Stimulated activated CD4-positive, alpha-beta T cell treated with anti-CD3 and anti-CD28 coated beads, Interleukin-4, amount 100 ng/mL, for 24 hours (primary cell): ENCODE measurements around the gene TIMM23B.
"Not testable (repeated sequence)": the region's sequence is repeated elsewhere in the genome, so short reads cannot be mapped to it uniquely, and the experiment has no call there.

Experiments used
- DNase-seq: peaks from one replicate; pipeline ENCODE4 v3.0.0-alpha.2; 2020

The TIMM23B gene, protein sequence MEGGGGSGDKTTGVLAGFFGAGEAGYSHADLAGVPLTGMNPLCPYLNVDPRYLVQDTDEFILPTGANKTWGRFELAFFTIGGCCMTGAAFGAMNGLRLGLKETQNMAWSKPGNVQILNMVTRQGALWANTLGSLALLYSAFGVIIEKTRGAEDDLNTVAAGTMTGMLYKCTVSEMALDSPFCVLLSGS

DNA sequence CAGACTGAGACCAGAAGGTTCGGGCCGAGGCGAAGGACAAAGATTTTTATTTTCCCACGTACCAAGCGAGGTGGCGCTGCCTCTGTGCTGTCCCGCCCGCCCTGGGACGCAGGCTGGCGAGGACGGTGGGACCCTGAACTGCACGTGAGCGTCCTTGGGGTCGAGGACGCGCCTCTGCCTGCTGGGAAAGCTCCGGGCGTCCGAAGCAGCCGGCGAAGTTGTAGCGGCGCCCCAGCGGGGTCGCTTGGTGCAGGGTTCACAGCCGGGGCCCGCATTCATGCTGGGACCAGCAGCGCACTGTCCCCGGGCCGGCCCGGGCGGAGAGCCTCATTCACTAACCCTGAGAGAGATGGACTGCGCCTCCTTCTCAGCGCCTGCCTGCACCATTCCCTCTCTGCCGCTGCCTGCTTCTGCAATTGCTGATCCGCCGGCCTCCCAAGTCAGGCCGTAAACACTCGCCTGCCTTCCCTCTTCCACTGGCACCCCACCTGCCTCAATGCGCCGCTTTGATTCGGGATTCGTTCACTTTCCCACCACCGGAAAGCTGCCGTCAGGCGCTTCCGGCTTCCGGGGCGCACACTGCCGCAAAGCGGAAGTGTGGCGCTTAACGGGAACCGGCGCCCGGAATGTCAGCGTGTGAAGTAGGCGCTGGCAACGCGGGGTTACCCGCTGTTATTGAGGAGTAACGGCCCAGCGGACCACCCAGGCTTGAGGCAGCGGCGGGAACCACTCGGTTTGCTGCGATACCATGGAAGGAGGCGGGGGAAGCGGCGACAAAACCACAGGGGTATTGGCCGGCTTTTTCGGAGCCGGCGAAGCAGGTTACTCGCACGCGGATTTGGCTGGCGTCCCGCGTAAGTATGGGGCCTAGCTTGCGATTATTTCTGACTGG lies at the start of gene TIMM23B, which contains the start of gene PARG:
Gene TIMM23B, plus strand, starts transcription at position 607 of the 892 bp plus-strand sequence. Its CDS starts 142 bp downstream, at position 749.
Gene PARG, minus strand, starts transcription at position 581 of the 892 bp plus-strand sequence. Its CDS starts 302 bp downstream, at position 279.
- DNase-seq = peak; percentile 80

DNA sequence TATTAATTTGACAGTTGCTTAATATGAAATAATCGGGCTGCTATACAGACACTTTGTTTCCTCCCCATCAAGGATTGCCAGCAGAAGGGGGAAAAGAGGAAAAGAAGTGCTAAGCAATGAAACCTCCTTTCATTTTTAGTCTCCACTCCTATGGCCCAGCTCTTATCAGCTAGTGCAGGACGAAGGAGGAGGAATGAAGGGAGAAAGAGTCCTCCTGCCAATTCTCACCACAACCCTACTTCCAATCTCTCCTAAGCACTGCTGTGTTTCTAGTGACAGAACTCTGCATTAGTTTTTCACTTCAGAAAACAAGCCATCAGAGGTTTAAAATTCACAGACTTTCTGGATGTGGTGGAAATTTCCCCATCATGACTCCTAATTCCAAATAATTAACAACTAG lies 41.9 kb upstream of the TIMM23B start:
- DNase-seq = not testable (repeated sequence)

DNA sequence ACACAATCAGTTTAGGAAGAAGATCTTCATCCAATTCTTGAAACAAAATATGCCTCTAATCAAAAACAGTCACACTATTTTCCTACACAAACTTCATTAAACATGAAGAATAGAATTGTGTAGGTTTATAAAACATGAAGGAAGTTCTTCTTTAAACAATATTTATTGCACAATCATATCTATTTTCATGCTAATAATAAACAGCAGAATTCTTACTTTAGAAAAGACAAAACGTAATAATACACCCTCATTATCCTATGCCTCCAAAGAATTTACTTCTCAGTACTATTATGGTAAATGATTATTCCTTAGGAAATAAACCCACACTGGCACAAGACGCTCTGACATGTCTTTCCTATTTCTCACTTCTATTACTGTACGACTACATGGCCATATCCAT lies 41.4 kb upstream of the TIMM23B start:
- not testable (repeated sequence) for DNase-seq

DNA sequence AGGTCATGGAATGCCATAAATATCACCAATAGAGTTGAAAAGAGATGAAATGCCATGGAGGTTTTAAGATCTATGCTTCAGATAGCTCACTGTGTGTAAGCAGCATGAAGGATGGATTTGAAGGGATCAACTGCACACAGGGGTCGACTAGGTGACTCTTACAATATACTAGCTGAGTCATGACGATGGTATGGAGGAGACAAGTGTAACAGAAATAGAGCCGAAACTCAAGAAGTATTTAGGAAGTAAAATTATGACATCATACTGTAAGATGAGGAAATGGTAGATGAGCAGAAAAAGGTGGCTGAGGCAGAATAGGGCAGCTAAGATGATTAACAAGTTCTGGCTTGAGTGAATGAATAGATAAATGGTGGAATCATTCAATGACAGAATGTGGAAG lies 38.0 kb upstream of the TIMM23B start:
- DNase-seq = not testable (repeated sequence)

DNA sequence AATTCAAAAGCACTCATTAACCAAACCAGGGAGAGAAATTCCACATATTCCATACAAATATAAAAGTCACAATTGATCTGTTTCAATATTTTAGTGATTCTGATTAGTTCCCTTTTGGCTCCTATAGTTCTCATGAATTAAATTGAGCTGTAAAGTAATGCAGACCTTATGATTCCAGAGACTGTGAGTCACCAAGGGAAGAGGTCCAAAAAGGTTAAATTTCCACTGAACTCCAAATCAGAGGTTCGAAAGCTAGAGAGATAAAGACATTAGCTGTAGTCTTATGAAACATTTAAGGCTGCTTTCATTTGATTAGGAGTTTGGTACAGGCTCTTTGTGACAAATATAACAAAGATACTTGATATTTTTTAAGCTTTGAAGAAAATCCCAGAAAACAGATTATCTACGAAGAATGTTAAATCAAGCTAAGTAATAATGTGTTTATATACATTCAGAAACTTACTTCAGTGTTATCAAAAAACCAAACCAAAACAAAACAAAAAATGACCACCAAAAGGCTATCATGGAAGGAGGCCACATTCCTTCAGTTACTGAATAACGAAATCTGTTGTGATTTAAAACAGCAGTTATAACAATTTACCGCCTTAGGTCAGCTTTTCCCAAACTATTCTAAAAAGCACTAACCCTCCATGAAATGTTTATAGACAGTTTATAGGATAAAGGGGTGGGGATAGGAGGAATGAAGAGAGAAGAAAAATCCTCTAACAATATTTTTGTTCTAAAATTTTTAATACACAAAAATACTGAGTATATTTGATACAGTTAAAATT lies 33.4 kb upstream of the TIMM23B start:
- DNase-seq = not testable (repeated sequence)

DNA sequence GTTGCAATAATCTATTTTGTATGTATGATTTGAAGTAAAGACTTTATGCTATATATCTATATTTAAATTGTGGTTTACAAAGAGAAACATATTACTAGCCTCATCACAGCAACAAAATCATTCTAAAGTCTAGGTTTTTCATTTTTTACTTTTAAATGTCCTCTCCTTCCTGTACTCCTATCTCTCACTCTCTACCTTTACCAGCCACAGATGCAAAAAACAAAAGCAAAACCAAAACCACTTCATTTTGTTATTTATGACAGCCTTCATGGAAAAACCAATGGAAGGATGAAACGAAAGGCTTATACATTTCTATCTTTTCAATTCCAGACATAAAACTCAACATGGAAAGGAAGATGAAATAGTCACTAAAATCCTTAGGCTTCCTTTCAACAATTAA lies 31.6 kb upstream of the TIMM23B start:
- DNase-seq = not testable (repeated sequence)

DNA sequence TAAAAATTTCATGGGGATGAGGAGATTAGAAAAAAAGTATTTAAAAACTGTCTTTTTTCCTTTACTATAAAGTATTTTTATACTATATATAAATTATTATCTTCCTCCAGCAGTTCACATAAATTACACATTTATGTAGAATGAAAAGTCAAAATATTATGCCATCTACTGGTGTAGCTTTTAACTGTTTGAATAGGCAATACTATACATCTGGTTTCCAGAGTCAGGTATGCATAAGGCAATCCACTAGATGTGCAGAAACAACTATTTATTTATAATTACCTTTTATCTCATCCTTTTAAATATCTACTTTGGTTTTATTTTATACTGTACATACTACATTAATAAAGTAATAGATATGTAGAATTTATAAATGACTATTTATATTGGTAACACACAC lies 25.4 kb upstream of the TIMM23B start:
- not testable (repeated sequence) for DNase-seq

DNA sequence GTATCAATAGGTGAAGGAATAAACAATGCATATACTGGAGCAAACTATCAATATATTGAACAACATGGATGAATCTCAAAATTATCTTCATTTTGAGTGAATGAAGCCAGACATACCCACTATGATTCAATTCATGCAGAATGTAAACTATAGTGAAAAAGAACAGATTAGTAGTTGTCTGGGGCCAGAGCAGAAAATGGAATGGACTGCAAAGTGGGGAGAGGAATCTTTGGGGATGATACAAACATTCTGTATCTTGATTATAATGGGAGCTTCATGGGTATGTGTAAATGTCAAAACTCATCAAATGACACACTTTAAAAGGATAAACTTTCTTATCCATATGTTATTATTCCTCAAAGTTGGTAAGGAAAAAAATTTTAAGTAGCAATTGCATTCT lies 23.9 kb upstream of the TIMM23B start:
- not testable (repeated sequence) for DNase-seq

DNA sequence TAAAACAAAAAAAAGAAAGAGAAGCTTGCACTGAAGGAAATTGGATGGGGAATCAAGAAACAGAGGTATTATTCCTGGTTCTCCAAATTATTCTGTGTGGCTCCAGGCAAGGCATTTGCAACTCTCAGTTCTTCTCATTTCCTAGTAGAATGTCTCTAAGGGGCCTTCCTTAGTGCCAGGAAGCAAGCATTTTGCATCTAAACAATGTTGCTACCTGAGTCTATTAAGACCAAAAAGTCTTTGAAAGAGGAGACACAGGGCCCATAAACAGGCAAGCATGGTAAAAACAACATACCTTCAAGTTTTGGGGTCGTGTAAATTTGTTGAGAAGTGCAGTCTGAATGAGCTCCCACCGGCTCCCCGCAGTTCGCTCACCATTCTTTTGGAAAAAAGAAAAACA lies 19.8 kb upstream of the TIMM23B start:
- DNase-seq = not testable (repeated sequence)

DNA sequence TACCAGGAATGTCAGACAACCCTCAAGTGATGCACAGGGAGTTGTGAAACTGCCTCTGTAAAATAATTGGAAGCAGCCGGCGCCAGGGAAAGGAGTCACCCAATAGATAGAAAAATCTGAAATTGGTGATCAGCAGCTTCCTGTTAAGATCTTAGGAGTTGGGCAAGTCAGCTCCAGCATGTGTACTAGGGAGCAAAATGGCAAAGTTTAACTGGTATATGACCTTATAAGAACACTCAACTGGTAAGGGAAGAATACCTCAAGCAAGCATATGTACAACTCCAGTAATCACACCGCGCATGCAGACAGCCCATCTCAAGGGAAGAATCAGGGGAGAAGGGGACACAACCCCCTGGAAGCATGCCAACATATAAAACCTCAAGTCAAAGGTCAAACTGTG lies 18.3 kb upstream of the TIMM23B start:
- DNase-seq = not testable (repeated sequence)

DNA sequence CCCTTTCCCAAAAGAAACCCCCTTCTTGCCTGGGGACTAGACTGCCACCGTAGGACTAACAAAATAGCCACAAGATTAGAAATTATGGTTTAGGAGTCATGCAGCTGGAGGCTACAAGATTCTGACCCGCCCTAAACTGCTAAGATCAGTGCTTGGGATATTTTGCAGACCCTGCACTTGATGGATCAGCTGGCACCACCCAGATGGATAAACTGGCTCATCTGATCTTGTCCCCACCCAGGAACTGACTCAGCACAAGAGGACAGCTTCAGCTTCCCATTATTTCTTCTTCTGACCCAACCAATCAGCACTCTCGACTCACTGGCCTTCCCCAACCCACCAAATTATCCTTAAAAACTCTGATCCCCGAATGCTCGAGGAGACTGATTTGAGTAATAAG lies 10.6 kb upstream of the TIMM23B start:
- not testable (repeated sequence) for DNase-seq

DNA sequence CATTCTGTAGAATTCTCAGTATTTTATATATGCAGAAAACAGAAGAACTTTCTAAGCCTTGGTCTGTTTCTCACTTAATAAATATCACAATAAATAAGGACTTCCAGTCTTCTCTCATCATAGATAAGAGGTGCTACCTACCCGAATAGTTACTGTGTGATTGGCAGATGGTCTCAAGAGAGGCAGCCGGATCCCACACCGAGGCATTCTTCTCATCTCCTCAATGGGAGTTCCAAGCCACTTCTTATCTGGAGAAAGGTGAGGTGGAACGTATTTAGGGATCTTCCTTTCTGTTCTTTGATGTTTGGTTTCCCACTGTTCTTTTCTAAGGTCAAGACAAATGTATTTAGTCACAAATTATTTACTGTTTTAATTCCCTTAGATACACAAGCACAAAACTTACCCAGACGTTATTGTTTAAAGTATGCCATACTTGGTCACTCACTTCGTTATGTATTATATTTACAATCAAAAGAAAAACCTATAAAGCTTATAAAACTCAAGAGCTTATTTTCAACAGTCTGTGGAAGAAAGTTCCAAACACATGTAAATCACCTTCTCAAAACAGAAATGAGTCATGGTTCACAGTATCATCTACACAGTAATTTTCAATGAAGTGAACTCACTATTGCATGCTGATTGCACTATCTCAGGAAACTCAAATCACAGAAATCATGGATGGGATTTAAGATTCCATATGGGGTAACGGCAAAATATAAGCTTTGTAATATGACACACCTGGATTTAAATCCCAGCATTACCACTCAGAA lies 9.7 kb upstream of the TIMM23B start:
- not testable (repeated sequence) for DNase-seq

DNA sequence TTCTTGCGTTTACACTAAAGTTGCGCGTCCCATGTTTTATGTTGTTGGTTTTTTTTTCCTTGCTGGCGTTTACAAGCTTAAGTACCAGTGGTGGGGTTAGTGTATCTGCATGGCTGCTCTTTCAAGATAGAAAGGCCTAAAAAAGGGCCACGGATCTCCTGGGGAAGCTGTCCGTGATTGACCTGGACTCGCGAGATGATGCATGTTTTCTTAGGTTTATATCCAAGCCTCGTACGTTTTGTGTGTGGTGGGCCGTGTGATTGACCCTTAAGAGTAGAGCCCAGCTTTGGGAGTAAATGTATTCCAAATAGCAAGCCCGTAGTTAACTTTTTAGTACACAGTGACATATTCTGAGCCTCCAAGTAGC lies 469 bp downstream of the TIMM23B start:
- DNase-seq = not testable (repeated sequence)

DNA sequence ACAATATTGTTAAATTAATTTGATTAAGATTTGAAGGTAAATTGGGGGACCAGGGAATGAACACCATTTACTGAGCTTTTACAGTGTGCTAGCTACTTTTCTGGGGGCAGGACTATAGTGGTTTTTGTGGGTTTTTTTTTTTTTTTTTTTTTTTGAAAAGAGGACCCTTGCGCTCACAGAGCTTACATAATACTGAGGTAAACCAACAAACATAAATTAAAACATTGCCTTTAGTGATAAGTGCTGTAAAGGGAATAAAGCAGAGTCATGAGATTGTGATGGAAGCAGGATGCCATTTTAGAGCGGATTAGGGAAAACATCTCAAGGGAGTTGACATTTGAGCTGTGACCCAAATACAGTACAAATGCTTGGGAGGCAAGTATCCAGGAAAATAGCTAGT lies 1.8 kb downstream of the TIMM23B start:
- DNase-seq = not testable (repeated sequence)

DNA sequence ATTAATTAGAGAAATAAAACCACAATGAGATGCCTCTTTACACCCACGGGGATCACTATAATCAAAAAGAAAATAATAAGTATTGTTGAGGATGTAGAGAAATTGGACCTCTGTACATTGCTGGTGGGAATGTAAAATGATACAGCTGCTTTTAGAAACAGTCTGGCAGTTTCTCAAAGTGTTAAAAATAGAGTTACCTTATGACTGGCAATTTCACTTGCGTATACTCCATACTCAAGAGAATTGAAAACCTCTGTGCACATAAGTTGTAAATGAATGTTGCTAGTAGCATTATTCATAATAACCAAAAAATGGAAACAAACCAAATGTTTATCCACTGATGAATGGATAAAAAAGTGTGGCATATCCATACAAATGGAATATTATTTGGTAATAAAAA lies 6.3 kb downstream of the TIMM23B start:
- not testable (repeated sequence) for DNase-seq

DNA sequence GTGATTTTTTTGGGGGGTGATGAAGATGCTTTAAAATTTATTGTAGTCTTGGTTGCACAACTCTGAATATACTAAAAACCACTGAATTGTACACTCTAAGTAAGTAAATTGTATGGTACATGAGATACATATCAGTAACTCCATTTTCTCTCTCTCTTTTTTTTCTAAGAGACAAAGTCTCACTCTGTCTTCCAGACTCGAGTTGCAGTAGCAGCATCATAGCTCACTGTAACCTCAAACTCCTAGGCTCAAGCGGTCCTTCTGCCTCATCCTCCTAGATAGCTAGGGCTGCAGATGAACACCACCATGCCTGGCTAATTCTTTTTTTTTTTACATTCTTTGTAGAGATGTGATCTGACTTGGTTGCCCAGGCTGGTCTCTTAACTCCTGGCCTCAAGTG lies 6.9 kb downstream of the TIMM23B start:
- DNase-seq = not testable (repeated sequence)

DNA sequence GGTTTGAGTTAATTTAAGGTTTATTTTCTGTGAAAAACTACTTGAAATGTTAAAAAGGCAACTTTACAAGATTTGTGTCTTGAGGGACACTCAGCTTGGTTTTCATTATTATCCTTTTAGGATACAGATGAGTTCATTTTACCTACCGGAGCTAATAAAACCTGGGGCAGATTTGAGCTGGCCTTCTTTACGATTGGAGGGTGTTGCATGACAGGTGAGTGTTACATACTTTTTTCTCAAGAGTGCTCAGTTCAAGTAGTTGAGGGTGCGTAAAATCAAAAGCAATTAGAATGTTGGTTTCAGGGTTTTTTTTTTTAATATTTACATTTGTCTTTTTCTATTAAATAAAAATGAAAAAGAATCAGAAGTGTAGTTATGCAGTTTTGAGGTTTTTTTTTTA lies 10.2 kb downstream of the TIMM23B start:
- DNase-seq = not testable (repeated sequence)

DNA sequence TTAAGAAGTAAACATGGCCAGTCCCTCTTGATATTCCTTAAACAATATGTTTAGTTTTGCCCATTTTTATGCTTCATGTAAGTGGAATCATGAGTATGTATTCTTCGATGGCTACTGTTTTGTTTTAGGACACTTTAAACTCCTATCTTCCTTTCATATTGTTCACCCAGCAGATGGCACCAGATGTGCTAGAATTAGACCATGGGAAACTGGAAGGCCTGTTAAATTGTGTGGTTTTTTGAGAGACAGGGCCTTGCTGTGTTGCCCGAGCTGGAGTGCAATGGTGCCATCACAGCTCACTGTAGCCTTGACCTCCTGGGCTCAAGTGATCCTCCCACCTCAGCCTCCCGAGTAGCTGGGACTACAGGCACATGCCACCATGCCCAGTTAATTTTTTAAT lies 11.3 kb downstream of the TIMM23B start:
- not testable (repeated sequence) for DNase-seq

DNA sequence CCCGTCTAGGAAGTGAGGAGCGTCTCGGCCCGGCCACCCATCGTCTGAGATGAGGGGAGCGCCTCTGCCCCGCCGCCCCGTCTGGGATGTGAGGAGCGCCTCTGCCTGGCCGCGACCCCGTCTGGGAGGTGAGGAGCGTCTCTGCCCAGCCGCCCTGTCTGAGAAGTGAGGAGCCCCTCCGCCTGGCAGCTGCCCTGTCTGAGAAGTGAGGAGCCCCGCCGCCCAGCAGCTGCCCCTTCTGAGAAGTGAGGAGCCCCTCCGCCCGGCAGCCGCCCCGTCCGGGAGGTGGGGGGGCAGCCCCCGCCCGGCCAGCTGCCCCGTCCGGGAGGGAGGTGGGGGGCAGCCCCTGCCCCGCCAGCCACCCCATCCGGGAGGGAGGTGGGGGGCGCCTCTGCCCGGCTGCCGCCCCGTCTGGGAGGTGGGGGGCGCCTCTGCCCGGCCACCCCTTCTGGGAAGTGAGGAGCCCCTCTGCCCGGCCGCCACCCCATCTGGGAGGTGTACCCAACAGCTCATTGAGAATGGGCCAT lies 28.5 kb downstream of the TIMM23B start:
- not testable (repeated sequence) for DNase-seq

DNA sequence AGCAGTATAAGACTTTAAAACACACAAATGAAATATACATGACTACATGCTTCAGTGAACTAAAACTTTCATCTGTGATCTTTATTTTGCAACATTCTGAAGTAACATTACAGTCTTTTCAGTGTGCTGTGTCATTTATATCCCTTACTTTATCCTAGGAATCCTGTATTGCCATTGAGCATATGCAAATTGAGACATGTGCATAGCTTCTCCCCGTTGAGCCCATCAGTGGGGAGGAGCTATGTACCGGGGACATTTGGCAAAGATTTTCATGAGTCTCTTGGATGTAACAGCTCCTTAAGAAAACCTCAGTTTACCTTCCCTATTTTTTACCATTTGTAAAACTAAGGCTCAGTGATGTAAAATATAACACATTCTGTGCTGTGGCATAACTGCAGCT lies 29.6 kb downstream of the TIMM23B start:
- DNase-seq = not testable (repeated sequence)

DNA sequence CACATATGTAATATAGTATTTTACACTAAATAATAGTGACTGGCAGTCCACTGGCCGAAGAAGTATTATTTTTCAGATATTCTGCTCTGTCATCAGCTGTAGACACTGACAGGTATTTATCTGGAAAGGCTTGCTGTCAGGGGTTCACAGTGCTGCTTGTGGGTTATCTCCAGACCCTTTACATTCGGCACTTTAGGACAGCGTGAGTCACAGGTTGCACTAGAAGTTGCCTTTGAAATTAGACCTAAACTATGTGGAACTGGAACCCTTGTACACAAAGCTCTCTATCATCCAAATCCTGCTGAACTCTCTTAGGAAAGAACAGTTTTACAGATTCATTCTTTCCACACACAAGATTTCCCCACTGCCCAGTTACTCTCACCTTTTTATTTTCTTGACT lies 30.2 kb downstream of the TIMM23B start:
- not testable (repeated sequence) for DNase-seq

DNA sequence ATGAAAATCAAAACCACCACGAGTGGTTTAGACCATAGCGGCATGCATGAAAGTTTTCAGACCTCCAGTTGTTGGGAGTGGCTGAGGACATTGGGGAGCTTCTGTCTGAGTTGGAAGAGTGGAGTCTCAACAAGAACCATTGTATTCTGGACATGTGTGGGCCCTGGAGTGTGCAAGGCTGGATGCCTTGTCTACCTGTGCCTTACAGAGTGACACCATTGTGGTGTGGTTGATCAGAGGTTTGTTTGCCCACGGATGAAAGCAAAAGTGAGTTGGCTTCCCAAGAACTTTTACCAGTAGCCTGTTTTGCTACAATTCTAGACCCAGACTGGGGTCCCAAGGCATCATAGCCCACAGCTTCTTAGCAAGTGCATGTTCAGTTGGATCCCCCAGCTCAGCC lies 35.9 kb downstream of the TIMM23B start:
- DNase-seq = not testable (repeated sequence)
